ENCODE measurements around the gene TERT. TPM values are rescaled to one million over a fixed set of nuclear protein-coding genes. Genes with fewer than 3 reads are reported as not detected.

The TERT gene
- total RNA-seq, 2 experiments from 2014 or later, result 10.1 to 13.1 TPM

- H3K4me1 Mint-ChIP-seq (ENCODE audit: low read depth), result peaks cover 4% of the 10 kb centered on the region
- H3K27me3 Mint-ChIP-seq (ENCODE audit: low read depth), result peaks cover 9% of the 10 kb centered on the region
- CTCF ChIA-PET, result no interaction called here
- intact Hi-C loops (cut with micrococcal nuclease), result no loop called here
- no peak overlapping the region for H3K27ac Mint-ChIP-seq
- DNase-seq, result no peak
- no peaks in the 10 kb centered on the region for H3K9me3 Mint-ChIP-seq
- H3K4me3 Mint-ChIP-seq, result no peak overlapping the region
- H3K36me3 Mint-ChIP-seq (ENCODE audit: low read depth), result no peaks in the 10 kb centered on the region
Observed at GRCh38 chr5:1226231-1226630, 68.6 kb downstream of the TERT start.

- intact Hi-C loops (cut with micrococcal nuclease), result no loop called here
- CTCF ChIA-PET, result no interaction called here
- Mint-ChIP-seq H3K4me1 (ENCODE audit: low read depth) (peaks cover 4% of the 10 kb centered on the region), H3K36me3 (ENCODE audit: low read depth) (no peaks in the 10 kb centered on the region), H3K4me3 (no peak within 1 kb of the TSS), H3K27ac (no peak within 1 kb of the TSS), H3K9me3 (no peaks in the 10 kb centered on the region), H3K27me3 (ENCODE audit: low read depth) (peaks cover 6% of the 10 kb centered on the region)
- DNase-seq, result no peak
Observed at GRCh38 chr5:1225081-1225480, 69.8 kb downstream of the TERT start, which contains the start of gene SLC6A18. TSS of gene SLC6A18 (plus strand) at chr5:1225381. CDS start at chr5:1225478, 97 bp downstream.

DNA sequence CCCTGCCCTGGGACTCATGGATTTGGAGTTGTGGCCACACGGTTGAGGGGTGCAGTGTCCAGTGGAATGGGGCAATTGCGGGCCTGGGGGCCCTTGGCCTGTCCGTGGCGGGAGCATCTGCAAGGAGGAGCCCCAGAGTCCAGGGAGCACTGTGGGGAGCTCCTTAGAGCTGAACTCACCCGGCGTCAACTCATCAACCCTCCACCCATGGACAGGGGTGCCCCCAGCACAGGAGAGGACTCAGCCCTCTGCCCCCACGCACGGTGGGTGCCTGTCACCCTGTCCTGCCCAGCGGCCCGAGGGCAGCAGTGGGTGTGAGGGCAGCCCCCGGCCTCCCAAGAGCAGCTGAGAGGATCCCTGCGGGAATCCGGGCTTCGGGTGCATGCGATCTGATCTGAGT lies 70.2 kb downstream of the TERT start:
- no peaks in the 10 kb centered on the region for H3K36me3 Mint-ChIP-seq (ENCODE audit: low read depth)
- CTCF ChIA-PET, result no interaction called here
- peaks cover 3% of the 10 kb centered on the region for H3K27me3 Mint-ChIP-seq (ENCODE audit: low read depth)
- H3K27ac Mint-ChIP-seq, result no peak overlapping the region
- no peak for DNase-seq
- H3K4me3 Mint-ChIP-seq, result no peak overlapping the region
- intact Hi-C loops (cut with micrococcal nuclease), result no loop called here
- no peaks in the 10 kb centered on the region for H3K9me3 Mint-ChIP-seq
- H3K4me1 Mint-ChIP-seq (ENCODE audit: low read depth), result peaks cover 4% of the 10 kb centered on the region

DNA sequence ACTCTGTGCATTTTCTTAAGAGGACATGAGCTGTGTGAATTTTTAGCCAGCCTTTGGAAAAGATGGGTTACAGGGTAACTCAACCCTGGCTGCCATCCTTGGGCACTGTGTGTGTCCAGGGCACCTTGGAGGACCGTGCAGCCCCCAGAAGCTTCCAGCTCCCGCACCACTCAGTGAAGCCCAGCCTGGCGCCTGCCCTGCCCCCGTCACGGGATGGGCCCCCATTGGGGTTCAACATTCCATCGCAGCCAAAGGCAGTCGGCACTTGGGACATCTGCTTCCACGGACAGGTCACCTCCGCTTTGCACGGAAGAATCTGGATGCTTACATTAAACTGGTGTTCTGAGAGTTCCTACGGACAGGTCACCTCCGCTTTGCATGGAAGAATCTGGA lies 71.6 kb downstream of the TERT start:
- intact Hi-C loops (cut with micrococcal nuclease), result no loop called here
- no peak for DNase-seq
- Mint-ChIP-seq H3K4me3 (no peak overlapping the region), H3K36me3 (ENCODE audit: low read depth) (no peaks in the 10 kb centered on the region), H3K9me3 (no peaks in the 10 kb centered on the region), H3K27me3 (ENCODE audit: low read depth) (no peaks in the 10 kb centered on the region), H3K4me1 (ENCODE audit: low read depth) (no peaks in the 10 kb centered on the region), H3K27ac (no peak overlapping the region)
- CTCF ChIA-PET, result no interaction called here

GRCh38 chr5:1222621-1223277 lies 72.1 kb downstream of the TERT start:
- no peak overlapping the region for H3K27ac Mint-ChIP-seq
- CTCF ChIA-PET, result no interaction called here
- no peak overlapping the region for H3K4me3 Mint-ChIP-seq
- no peaks in the 10 kb centered on the region for H3K27me3 Mint-ChIP-seq (ENCODE audit: low read depth)
- DNase-seq, result no peak
- intact Hi-C loops (cut with micrococcal nuclease), result no loop called here
- peaks cover 3% of the 10 kb centered on the region for H3K4me1 Mint-ChIP-seq (ENCODE audit: low read depth)
- H3K9me3 Mint-ChIP-seq, result no peaks in the 10 kb centered on the region
- no peaks in the 10 kb centered on the region for H3K36me3 Mint-ChIP-seq (ENCODE audit: low read depth)

GRCh38 chr5:1222147-1222546 lies 72.7 kb downstream of the TERT start:
- DNase-seq, result no peak
- no peak overlapping the region for H3K4me3 Mint-ChIP-seq
- H3K36me3 Mint-ChIP-seq (ENCODE audit: low read depth), result no peaks in the 10 kb centered on the region
- CTCF ChIA-PET, result no interaction called here
- H3K9me3 Mint-ChIP-seq, result no peaks in the 10 kb centered on the region
- no peak overlapping the region for H3K27ac Mint-ChIP-seq
- no peaks in the 10 kb centered on the region for H3K27me3 Mint-ChIP-seq (ENCODE audit: low read depth)
- intact Hi-C loops (cut with micrococcal nuclease), result no loop called here
- peaks cover 4% of the 10 kb centered on the region for H3K4me1 Mint-ChIP-seq (ENCODE audit: low read depth)

GRCh38 chr5:1221721-1222120 lies 73.1 kb downstream of the TERT start:
- H3K4me3 Mint-ChIP-seq, result no peak overlapping the region
- H3K27me3 Mint-ChIP-seq (ENCODE audit: low read depth), result no peaks in the 10 kb centered on the region
- no peaks in the 10 kb centered on the region for H3K9me3 Mint-ChIP-seq
- no peak overlapping the region for H3K27ac Mint-ChIP-seq
- intact Hi-C loops (cut with micrococcal nuclease), result no loop called here
- CTCF ChIA-PET, result no interaction called here
- no peaks in the 10 kb centered on the region for H3K36me3 Mint-ChIP-seq (ENCODE audit: low read depth)
- H3K4me1 Mint-ChIP-seq (ENCODE audit: low read depth), result peaks cover 4% of the 10 kb centered on the region
- no peak for DNase-seq

- intact Hi-C loops (cut with micrococcal nuclease), result no loop called here
- Mint-ChIP-seq H3K27me3 (ENCODE audit: low read depth) (no peaks in the 10 kb centered on the region), H3K4me1 (ENCODE audit: low read depth) (peaks cover 4% of the 10 kb centered on the region), H3K4me3 (no peak overlapping the region), H3K27ac (no peak overlapping the region), H3K9me3 (no peaks in the 10 kb centered on the region), H3K36me3 (ENCODE audit: low read depth) (no peaks in the 10 kb centered on the region)
- no peak for DNase-seq
- CTCF ChIA-PET, result no interaction called here
Observed at GRCh38 chr5:1220831-1221230, 74.0 kb downstream of the TERT start.

DNA sequence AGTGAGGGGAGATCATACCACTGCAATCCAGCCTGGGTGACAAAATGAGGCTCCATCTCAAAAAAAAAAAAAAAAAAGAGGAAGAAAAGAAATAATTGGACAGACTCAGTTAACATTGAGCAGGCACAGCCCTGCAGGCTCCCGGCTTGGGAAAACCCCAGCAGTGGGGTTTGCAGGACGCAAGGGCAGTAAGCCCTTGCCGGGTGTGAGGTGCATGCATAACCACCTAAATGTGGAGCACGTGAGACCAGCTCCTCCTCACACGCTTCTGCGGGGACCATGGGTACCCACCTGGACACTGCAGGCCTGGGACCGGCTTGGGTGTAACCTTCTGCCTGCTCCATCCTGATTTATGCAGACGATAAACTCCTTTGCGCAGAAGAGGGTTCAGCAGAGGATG lies 74.5 kb downstream of the TERT start:
- Mint-ChIP-seq H3K36me3 (ENCODE audit: low read depth) (no peaks in the 10 kb centered on the region), H3K9me3 (no peaks in the 10 kb centered on the region)

GRCh38 chr5:1219768-1220100 lies 75.1 kb downstream of the TERT start:
- Mint-ChIP-seq H3K4me3 (no peak overlapping the region), H3K27me3 (ENCODE audit: low read depth) (no peaks in the 10 kb centered on the region), H3K36me3 (ENCODE audit: low read depth) (no peaks in the 10 kb centered on the region), H3K9me3 (no peaks in the 10 kb centered on the region), H3K27ac (no peak overlapping the region), H3K4me1 (ENCODE audit: low read depth) (peaks cover 4% of the 10 kb centered on the region)
- no peak for DNase-seq
- intact Hi-C loops (cut with micrococcal nuclease), result no loop called here
- CTCF ChIA-PET, result interaction anchor here (0.7 kb wide), 1 partner anchor 361 kb away, joined by 3 read pairs; no protein-coding TSS in a partner anchor

More for the DNA sequence above, 74.5 kb downstream of the TERT start:
- Mint-ChIP-seq H3K27me3 (ENCODE audit: low read depth) (no peaks in the 10 kb centered on the region), H3K4me1 (ENCODE audit: low read depth) (peaks cover 4% of the 10 kb centered on the region), H3K4me3 (no peak overlapping the region), H3K27ac (no peak overlapping the region)
- CTCF ChIA-PET, result interaction anchor here (0.7 kb wide), 1 partner anchor 360 kb away, joined by 3 read pairs; no protein-coding TSS in a partner anchor
- intact Hi-C loops (cut with micrococcal nuclease), result no loop called here
- no peak for DNase-seq

- intact Hi-C loops (cut with micrococcal nuclease), result no loop called here
- no peak for DNase-seq
- Mint-ChIP-seq H3K27ac (no peak overlapping the region), H3K4me1 (ENCODE audit: low read depth) (peaks cover 4% of the 10 kb centered on the region), H3K9me3 (no peaks in the 10 kb centered on the region), H3K27me3 (ENCODE audit: low read depth) (no peaks in the 10 kb centered on the region), H3K4me3 (no peak overlapping the region), H3K36me3 (ENCODE audit: low read depth) (no peaks in the 10 kb centered on the region)
- CTCF ChIA-PET, result interaction anchor here (0.7 kb wide), 1 partner anchor 128 kb away, joined by 3 read pairs; no protein-coding TSS in a partner anchor
Observed at GRCh38 chr5:1219098-1219767, 75.6 kb downstream of the TERT start.

DNA sequence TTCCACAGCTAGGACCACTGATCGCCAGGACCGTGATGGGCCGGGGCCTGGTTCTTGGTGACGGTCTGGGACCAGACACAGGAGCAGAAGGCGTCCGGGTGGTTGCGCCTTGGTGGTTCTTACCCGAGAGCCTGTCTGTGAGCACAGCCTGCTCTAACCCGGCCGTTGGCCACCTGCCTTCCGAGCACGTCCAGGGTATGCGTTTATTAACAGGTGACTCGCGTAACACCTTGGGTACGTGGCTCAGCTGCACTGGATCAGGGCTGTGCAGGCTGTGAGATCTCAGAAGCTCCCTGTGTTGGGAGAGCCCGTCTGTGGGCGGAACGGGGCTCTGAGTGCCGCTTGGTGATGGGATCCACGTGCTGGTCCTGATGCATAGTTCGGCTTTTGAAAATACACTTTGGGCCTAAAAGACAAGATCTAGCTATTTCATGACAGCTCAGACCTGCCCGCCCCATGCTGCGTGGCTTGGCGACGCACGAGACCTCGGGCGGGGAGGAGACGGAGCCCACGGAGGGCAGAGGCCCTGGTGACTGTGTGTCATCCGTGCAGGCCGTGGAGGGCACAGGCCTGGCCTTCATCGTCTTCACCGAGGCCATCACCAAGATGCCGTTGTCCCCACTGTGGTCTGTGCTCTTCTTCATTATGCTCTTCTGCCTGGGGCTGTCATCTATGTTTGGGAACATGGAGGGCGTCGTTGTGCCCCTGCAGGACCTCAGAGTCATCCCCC lies 76.4 kb downstream of the TERT start:
- Mint-ChIP-seq H3K9me3 (no peaks in the 10 kb centered on the region), H3K27me3 (ENCODE audit: low read depth) (no peaks in the 10 kb centered on the region), H3K27ac (no peak overlapping the region), H3K36me3 (ENCODE audit: low read depth) (no peaks in the 10 kb centered on the region), H3K4me1 (ENCODE audit: low read depth) (peaks cover 4% of the 10 kb centered on the region), H3K4me3 (no peak overlapping the region)
- no peak for DNase-seq
- CTCF ChIA-PET, result interaction anchor here (0.7 kb wide), 1 partner anchor 127 kb away, joined by 3 read pairs; no protein-coding TSS in a partner anchor
- intact Hi-C loops (cut with micrococcal nuclease), result no loop called here

Measured in activated naive CD4-positive, alpha-beta T cell treated with anti-CD3 and anti-CD28 coated beads for 36 hours (primary cell).